HEK293T (cell line): ENCODE measurements around the gene IL6R.

Experiments
- CTCF ChIA-PET: fragments of 350-600 bp; formaldehyde crosslinking; extraction: SDS; loops from one replicate; lab custom pipeline; 2021; ENCODE audit warnings: antibody characterized with exemption, inconsistent platforms; lab: Yijun Ruan, JAX
- POLR2A ChIA-PET: fragments of 350-600 bp; formaldehyde crosslinking; extraction: SDS; loops from one replicate; lab custom pipeline; 2020; ENCODE audit warnings: antibody characterized with exemption, inconsistent platforms; lab: Yijun Ruan, JAX
- DNase-seq: peaks from one replicate; pipeline ENCODE4 v3.0.0; 2012; ENCODE audit warnings: mixed read lengths; ENCODE audit errors: extremely low spot score
- ARNT ChIP-seq: fragments of 450-650 bp; IDR thresholded peaks from 2 replicates; pipeline ENCODE4 v1.6.1; 2017; ENCODE audit warnings: mild to moderate bottlenecking
- BHLHE40 ChIP-seq: fragments of 450-650 bp; IDR thresholded peaks from 2 replicates; pipeline ENCODE4 v1.6.1; 2016; ENCODE audit warnings: mild to moderate bottlenecking, moderate library complexity, borderline replicate concordance
- CTBP1 ChIP-seq: fragments of 450-650 bp; IDR thresholded peaks from 2 replicates; pipeline ENCODE4 v1.6.1; 2016; ENCODE audit warnings: borderline replicate concordance
- ELF4 ChIP-seq: fragments of 450-650 bp; IDR thresholded peaks from 2 replicates; pipeline ENCODE4 v1.6.1; 2017; ENCODE audit warnings: antibody characterized with exemption
- FOXA1 ChIP-seq: fragments of 450-650 bp; IDR thresholded peaks from 2 replicates; pipeline ENCODE4 v1.6.1; 2016; ENCODE audit warnings: mild to moderate bottlenecking
- FOXK2 ChIP-seq: fragments of 450-650 bp; IDR thresholded peaks from 2 replicates; pipeline ENCODE4 v1.6.1; 2016; ENCODE audit warnings: mild to moderate bottlenecking
- FOXM1 ChIP-seq: fragments of 450-650 bp; IDR thresholded peaks from 2 replicates; pipeline ENCODE4 v1.6.1; 2017; ENCODE audit warnings: mild to moderate bottlenecking, borderline replicate concordance
- HDGF ChIP-seq: fragments of 450-650 bp; IDR thresholded peaks from 2 replicates; pipeline ENCODE4 v1.6.1; 2017; ENCODE audit warnings: antibody characterized with exemption, borderline replicate concordance
- L3MBTL2 ChIP-seq: fragments of 450-650 bp; conservative IDR thresholded peaks from 2 replicates; pipeline ENCODE4 v1.6.1; 2016; ENCODE audit warnings: mild to moderate bottlenecking
- LEF1 ChIP-seq: fragments of 450-650 bp; IDR thresholded peaks from 2 replicates; pipeline ENCODE4 v1.6.1; 2017; ENCODE audit warnings: mild to moderate bottlenecking, borderline replicate concordance
- NFRKB ChIP-seq: fragments of 450-650 bp; IDR thresholded peaks from 2 replicates; pipeline ENCODE4 v1.6.1; 2016; ENCODE audit warnings: mild to moderate bottlenecking, moderate library complexity
- SP1 ChIP-seq: fragments of 450-650 bp; IDR thresholded peaks from 2 replicates; pipeline ENCODE4 v1.6.1; 2017
- SUZ12 ChIP-seq: fragments of 450-650 bp; IDR thresholded peaks from 2 replicates; pipeline ENCODE4 v1.6.1; 2016; ENCODE audit warnings: mild to moderate bottlenecking
- TARDBP ChIP-seq: fragments of 450-650 bp; IDR thresholded peaks from 2 replicates; pipeline ENCODE4 v1.6.1; 2016
- ZNF384 ChIP-seq: fragments of 450-650 bp; IDR thresholded peaks from 2 replicates; pipeline ENCODE4 v1.6.1; 2016
- TF ChIP-seq, protein P1 (sequence below): fragments of 450-650 bp; IDR thresholded peaks from 2 replicates; pipeline ENCODE4 v1.6.1; 2016

Gene IL6R

DNA sequence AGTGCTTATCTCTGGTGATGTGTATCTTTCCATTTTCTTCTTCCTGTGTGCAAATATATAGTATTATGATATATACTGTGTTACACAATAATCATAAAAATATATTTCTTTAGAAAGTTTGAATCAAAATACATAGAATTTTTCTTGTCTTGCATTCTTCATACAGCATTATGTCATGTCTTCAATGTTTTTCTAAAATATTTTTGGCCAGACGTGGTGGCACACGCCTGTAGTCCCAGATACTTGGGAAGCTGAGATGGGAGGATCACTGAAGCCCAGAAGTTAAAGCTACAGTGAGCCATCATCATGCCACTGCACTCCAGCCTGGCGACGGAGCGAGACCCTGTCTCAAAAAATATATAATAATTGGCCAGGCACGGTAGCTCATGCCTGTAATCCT lies 41.6 kb downstream of the IL6R start:
- TF ChIP-seq L3MBTL2, result no peak
- no peak for TF ChIP-seq TARDBP
- TF ChIP-seq, protein P1, sequence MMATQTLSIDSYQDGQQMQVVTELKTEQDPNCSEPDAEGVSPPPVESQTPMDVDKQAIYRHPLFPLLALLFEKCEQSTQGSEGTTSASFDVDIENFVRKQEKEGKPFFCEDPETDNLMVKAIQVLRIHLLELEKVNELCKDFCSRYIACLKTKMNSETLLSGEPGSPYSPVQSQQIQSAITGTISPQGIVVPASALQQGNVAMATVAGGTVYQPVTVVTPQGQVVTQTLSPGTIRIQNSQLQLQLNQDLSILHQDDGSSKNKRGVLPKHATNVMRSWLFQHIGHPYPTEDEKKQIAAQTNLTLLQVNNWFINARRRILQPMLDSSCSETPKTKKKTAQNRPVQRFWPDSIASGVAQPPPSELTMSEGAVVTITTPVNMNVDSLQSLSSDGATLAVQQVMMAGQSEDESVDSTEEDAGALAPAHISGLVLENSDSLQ, result no peak
- TF ChIP-seq ZNF384, result no peak
- TF ChIP-seq SUZ12, result no peak
- no peak for TF ChIP-seq SP1
- TF ChIP-seq BHLHE40, result no peak
- DNase-seq, result no peak
- ChIA-PET CTCF (no interaction called here), POLR2A (no interaction called here)

GRCh38 chr1:154448331-154448811 lies 43.2 kb downstream of the IL6R start:
- DNase-seq, result no peak
- ChIA-PET POLR2A (no interaction called here), CTCF (no interaction called here)
- no peak for TF ChIP-seq ARNT
- no peak for TF ChIP-seq NFRKB
- no peak for TF ChIP-seq FOXA1

GRCh38 chr1:154453161-154453560 lies 48.0 kb downstream of the IL6R start:
- CTCF ChIA-PET, result no interaction called here
- no peak for DNase-seq
- TF ChIP-seq ELF4 (no peak), FOXM1 (no peak), TARDBP (no peak), ZNF384 (no peak)
- POLR2A ChIA-PET, result no interaction called here

DNA sequence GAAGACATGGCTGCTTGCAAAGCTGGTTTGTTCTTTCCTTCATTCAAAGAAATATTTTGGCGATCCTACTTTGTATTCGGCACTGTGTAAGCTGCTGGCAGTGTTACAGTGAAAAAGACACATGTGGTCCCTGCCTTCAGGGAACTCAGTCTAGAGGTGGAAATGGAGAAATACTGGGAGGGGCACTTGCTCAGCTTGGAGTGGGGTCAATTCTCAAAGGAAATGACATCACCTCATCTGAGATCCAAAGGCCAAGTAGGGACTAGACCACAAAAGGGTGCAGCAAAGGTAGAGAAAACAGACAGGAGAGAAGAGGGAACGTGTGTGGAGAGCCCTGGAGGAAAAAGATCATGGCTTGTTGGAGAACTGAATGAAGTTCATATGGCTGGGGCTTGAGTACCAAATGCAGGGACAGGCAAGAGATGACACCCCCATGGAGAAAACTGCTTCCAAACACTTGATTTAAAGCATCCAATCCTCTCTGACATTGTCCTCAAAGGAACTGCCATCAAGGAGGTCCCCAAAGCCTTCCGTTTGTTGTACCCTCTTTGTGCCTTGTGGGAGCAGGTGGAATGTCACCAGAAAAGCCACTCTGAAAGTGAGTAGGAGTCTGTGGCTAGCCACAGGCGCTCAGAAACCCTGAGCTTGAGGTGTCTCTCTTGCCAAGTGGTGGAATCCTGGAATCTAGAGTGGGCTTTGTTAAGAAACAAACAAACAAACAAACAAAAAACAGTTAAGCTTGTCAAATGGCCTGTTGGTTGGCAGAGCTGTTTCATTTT lies 48.6 kb downstream of the IL6R start:
- CTCF ChIA-PET, result interaction anchor here (0.5 to 1.0 kb wide), 2 partner anchors 10 to 11 kb away, joined by 3 to 4 read pairs; no protein-coding TSS in a partner anchor
- TF ChIP-seq FOXK2 (no peak), HDGF (no peak), FOXA1 (no peak), ZNF384 (no peak), LEF1 (no peak), TARDBP (no peak), CTBP1 (no peak), BHLHE40 (no peak), SP1 (no peak)
- TF ChIP-seq, protein P1, result no peak
- no peak for DNase-seq
- POLR2A ChIA-PET, result no interaction called here

GRCh38 chr1:154454386-154455120 lies 49.4 kb downstream of the IL6R start:
- TF ChIP-seq ZNF384 (no peak), HDGF (no peak), L3MBTL2 (no peak), SP1 (no peak), FOXK2 (no peak), ARNT (no peak), SUZ12 (no peak), ELF4 (no peak), FOXA1 (no peak)
- CTCF ChIA-PET, result interaction anchor here (0.5 to 1.0 kb wide), 2 partner anchors 10 to 11 kb away, joined by 3 to 4 read pairs; no protein-coding TSS in a partner anchor
- DNase-seq, result no peak
- POLR2A ChIA-PET, result no interaction called here

GRCh38 chr1:154456631-154457030 lies 51.5 kb downstream of the IL6R start:
- no peak for TF ChIP-seq L3MBTL2
- no peak for TF ChIP-seq NFRKB
- no peak for TF ChIP-seq BHLHE40
- TF ChIP-seq FOXM1, result no peak
- TF ChIP-seq FOXK2, result no peak
- no peak for TF ChIP-seq SUZ12
- TF ChIP-seq ZNF384, result no peak
- POLR2A ChIA-PET, result no interaction called here
- DNase-seq, result no peak
- CTCF ChIA-PET, result interaction anchor here (0.7 kb wide), 1 partner anchor 10 kb away, joined by 3 read pairs; no protein-coding TSS in a partner anchor

DNA sequence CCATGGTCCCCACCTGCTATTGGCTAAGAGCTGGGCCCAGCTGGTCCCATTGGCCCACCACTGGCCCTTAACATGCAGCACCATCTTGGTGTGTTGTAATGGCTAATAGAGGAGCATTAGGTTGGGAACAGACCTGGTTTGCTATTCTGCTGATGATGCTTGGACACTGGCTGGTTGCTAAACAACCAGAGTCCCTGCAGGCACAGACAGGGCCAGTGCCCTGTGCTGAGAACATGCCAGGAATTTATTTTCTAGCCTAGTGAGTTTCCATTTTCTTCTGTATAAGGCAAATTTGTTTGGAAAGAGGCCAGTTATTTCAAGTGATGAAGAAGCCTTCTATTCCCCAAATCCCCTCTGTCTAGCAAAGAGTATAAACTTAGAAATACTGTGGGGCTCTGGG lies 53.9 kb downstream of the IL6R start:
- ChIA-PET CTCF (no interaction called here), POLR2A (no interaction called here)
- TF ChIP-seq TARDBP, result no peak
- no peak for TF ChIP-seq FOXA1
- TF ChIP-seq FOXM1, result no peak
- TF ChIP-seq LEF1, result no peak
- TF ChIP-seq ZNF384, result no peak
- no peak for TF ChIP-seq SP1
- TF ChIP-seq BHLHE40, result no peak
- no peak for TF ChIP-seq HDGF
- no peak for TF ChIP-seq NFRKB
- no peak for DNase-seq
